HG02973 (cell line): ENCODE measurements around the gene KLHDC8B.

Source experiments
- ATAC-seq: cut with Tn5 transposase; IDR thresholded peaks from one replicate; pipeline ENCODE4 v1.9.1; 2021; ENCODE audit warnings: moderate library complexity; ENCODE audit not compliant: unreplicated experiment

Gene KLHDC8B

DNA sequence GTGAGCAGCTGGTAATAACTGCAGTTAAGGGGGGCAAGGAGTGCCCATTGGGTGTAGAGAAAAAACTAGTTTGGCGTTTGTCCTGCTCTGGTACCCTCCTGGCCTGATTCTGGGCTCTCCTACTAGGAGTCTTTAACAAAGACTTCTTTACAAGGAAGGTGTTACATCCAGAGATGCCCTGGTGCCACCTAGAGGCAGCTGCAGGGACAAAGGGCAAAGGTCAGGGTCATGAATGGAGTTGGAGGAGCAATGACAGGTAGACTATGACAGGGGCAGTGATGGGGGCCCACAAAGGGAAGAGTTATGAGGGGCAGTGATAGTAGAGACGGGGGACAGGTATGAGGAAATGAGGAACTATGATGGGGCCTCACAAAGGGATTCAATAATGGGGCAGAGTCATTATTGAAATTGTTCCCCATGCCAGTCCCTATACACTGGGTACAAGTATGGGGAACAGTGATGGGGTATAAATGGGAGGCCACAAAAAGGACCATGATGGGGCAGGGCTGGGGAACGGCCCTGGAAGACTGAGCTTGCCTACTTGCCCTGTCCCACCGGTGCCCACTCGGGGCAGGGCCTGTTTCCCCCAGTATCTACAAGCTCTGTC lies 13.2 kb upstream of the KLHDC8B start:
- ATAC-seq, result no peak

DNA sequence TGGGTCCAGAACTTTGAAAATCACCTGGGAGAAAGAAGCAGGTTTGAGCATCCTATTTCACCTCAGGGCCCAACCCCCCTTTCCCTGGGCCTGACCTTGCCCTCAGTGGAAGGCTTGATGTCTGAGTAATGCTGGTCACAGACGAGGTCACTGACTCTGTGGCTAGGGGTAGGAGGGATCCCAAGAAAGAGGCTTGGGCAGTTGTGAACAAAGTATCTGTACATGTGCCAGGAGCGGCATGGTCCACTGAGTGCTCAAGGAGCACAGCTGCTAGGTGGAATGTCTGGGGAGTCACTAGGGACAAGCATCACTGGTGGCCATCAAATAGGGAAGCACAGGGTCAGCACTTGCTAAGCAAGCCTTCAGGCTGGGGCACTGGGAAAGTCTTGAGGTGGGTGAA lies 12.6 kb upstream of the KLHDC8B start:
- no peak for ATAC-seq

DNA sequence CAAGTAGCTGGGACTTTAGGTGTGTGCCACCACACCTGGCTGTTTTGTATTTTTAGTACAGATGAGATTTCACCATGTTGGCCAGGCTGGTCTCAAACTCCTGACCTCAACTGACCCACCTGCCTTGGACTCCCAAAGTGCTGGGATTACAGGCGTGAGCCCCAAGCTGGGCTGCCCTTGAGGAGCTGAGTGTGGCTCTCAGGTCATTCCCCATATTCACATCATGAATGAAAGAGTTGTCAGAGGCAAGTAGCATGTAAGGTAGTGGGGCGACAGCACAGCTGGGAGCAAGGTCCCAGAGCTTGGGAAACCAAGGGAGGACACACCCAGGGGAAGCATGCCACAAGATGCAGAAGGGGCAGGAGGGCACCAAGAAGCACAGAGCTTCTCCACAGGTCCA lies 10.2 kb upstream of the KLHDC8B start:
- no peak for ATAC-seq

DNA sequence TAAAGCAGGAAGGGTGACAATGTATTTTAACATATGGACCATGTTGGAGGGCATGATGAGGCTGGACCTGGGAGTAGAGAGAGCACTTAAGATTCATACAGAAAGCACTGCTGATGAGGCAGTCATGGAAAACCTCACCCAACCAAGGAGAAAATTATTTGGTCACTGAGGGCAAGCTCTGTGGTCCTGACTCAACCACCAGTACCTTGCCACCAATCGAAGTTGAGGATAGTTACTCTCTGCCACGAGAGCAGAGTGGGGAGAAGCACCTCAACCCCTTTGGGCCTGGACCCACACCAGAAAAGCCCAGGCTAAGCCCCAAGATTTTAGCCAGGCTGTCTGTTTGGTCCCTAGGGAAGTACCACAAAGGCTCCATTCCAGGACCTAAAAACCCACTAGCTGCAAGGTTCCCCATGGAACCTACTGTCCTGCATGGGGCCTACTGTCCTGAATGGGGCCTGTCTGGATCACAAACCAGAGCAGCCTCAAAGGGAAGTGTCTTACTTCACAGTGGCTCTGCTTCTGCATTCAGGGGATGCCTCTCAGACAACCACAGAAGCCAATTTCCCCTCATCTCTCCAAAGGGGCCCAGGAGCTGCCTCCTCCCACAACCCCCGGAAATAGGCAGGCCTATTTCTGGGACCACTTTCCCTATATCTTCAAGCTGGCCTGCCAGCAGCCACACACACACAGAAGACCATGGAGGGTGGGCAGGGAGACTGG lies 9.4 kb upstream of the KLHDC8B start:
- ATAC-seq, result no peak

DNA sequence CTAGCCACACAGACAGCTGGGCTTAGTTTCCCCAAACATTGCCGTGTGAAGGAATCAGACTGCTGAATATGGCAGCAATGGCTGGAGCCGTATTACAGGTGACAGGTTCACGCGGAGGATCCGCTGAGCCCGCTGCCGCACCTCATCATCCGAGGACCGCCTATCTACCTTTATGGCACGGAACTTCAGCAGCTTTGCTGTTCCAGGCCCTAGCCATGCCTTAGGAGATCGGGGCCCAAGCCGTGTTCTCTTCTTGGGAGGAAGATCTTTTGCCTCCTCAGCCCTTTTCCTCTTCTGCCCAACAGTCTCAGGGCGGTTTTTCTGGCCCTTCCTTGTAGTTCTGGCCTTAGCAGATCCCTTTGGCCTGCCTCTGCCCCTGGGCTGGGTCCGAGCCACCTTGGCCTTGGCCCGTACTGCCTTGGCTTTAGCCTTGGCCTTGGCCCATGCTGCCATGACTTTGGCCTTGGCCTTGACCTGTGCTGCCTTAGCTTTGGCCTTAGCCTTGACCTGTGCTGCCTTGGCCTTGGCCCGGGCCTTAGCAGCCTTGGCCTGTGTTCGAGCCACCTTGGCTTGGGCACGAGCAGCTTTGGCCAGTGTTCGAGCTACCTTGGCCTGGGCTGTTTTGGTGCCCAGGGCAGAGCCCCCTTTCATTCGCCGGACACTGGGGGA lies 8.5 kb upstream of the KLHDC8B start:
- no peak for ATAC-seq

DNA sequence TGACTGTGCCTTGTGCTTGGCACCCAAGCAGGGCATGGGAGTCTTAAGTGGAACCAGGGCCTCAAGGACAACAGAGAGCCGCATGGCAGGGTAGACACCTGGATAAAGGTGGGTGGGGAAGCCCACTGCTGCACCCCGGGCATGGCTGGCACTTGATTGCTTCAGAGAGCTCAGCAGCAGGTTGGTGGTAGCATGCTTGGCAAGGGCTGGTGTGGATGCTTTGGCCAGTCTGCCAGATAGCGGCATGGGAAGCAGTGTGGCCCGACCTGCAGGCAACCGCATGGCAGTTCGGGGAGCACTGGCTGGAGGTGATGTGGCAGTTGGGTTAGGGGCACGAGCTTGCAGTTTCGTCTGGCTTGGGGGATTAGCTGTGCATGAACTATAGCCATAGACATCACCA lies 7.8 kb upstream of the KLHDC8B start:
- ATAC-seq, result no peak

DNA sequence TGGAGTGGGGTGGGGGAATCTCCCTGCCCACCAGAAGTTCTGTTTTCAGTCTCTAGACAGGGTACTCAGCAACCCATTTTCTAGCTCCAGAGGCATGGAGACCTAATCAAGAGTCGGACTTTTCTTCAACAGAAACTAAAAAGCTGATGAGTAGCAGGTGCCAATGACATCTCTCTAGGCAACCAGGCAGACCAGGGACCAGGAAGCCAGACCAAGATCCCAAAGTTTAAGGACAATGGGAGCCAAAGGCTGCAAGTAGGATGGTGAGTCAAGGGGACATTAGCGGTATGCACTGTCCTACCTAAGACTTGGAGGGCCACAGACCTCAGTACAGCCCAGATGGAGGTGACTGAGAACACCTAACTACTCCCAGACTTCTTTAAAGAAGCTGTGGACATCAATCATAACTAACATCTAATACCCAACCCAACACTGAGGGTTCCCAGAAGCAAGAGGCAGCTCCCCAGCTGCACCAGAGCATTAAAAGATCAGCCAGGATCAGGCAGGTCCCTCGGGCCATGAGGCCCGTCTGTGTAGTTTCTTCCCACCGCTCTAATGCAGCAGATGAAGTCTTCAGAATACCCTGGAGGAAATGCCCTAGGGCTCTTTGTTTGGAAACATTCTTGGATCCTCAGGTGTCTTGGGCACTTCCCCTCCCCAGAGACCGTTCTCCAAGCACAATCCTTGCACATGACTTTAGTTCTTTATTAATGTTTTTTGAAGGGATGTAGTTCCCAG lies 6.2 kb upstream of the KLHDC8B start:
- no peak for ATAC-seq

DNA sequence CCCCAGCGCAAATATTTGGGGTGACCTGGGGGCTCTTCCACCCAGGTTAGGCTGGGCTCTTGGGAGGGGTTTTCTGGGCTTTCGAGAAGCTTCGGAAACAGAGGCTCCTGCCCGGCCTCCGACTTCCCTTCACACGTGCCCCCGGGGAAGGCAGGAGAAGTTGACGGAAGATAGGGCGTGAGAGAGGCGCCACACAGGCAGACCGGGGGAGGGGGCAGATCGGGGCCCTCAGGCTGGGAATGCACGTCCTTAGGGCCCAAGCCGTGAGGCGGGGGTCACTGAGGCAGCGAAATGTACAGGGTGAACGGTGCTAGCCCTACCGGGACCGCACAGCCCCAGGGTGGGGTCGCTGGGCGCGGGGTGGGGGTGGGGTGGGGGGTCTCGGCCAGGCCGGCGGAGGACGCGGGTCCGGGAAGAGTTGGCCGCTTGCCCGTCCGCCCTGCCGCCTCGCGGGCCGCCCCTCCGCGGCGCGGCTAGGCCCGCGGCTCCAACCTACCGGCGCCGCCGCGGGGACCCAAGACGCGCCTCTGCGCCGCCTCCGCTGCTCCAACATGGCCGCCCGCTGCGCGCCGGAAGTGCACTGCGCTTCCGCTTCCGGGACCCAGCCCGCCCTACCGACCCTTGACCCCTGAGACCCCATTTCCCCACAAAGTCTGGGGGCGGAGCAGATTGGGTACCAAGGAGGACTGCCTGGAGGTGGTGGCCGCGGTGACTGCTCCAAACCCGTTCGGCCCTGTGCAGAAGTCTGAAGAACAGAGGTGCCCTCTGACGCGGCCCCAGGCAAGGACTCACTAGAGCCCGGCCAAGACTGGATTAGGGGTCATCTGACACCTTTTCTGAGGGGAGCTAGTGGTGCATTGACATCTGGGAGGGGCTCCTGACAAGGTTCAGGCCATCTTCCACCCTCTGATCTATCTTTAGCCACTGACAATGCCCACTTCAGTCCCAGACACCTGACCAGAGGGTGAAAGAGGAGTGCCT lies 5.3 kb upstream of the KLHDC8B start, which contains the start of gene CCDC71:
Gene CCDC71 (minus strand): TSS at position 561 of the 981 bp plus-strand sequence. CDS start 2,123 bp downstream, outside the sequence.
- ATAC-seq, result peak; percentile 71

DNA sequence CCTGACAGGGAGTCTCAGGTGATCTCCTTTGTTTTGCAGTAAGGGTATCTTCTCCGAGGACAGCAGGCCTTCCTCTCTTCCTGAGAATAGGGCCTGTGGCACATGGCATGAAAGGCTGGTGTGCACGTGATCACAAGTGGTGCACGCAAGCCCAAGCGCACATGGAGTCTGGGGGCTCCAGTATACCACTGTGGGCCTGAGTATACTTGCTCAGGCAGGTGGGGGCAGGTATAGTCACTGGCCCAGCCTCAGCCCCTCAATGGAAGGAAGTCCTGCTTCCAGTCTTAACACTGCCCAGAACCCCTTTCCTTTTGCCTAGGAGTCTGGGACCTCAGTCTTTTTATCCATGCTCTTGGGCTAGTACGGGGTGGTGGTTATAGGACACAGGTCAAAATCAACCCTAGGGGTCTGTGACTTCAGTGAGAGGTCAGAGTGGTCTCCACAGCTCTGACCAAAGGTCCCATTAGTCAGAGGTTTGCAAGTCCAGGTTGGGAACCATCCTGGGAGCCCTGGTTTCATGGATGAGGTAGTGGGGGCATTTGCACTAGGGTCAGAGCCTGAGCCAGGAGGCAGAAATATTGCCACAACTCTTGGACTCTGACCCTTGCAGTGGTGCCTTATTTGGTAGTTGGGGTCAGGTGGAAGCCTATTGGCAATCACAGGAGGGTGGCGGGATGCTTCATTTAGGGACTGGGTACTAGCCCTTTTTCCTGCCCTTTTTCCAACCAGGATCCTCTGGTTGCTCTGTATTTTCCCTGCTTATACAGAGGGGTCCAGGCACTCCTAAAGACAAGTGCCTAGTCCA lies 4.4 kb upstream of the KLHDC8B start:
- no peak for ATAC-seq

DNA sequence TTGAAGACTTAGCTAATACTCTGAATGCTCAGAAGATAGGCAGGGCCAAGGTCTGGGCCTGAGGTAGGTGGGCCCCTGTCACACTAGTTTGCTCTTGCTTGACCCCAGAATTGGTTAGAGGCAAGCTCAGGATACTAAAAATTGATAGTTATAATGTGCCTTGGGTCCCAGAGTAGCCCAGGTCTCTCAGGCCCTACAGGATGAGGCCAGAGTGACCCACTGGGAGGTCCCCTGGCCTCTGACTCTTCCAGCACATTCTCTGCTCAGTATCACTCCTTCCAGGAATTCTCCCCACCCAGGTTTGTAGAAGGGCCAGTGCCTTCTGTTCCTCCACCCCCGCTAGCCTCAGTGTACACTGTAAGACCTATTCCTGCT lies 667 bp upstream of the KLHDC8B start:
- ATAC-seq, result no peak

DNA sequence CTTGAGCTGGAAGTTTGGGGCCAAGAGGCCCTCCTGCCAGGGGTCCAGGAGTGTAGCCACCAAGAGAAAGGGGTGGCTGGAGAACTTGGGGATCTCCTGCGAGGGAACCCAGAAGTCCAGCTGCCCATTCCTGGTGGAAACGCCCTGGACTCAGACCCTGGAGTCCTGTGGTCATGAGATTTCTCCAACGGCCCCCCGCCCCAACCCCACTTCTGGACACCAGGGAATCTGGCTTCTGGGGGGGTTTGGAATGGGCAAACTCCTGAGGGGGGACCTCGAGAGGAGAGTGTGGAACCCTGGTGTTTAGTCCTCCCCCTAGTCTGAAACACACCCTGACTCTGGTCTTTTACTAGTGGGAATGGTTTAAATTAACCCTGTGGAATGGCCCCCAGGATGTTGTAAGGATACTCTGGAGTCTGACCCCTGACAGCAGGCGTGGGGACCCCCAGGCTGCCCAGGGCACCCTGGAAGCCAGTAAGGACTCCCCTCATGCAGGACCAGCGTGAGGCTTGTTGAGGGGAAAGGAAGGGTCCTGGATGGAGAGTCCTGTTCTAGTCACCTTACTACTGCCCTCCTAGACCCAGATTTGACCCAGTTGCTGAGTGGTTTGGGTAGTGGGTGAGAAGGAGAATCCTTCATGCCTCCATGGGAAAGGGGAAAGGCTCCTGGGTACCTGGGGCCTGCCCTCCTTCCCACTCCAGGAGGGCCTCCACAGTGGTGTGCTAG lies 540 bp downstream of the KLHDC8B start:
- ATAC-seq, result no peak

DNA sequence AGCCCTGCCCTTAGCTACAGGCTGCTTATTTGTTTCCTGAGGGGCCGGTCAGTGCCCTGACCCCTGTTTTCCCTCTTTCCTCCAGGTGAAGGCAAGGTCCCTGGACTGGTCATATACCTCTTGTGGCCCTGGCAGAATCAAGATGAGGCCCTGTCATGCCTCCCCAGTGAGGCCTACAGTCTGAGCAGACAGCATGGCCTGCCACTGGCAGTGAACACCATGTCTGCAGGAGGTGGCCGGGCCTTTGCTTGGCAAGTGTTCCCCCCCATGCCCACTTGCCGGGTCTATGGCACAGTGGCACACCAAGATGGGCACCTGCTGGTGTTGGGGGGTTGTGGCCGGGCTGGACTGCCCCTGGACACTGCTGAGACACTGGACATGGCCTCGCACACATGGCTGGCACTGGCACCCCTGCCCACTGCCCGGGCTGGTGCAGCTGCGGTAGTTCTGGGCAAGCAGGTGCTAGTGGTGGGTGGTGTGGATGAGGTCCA lies 1.2 kb downstream of the KLHDC8B start:
- no peak for ATAC-seq

DNA sequence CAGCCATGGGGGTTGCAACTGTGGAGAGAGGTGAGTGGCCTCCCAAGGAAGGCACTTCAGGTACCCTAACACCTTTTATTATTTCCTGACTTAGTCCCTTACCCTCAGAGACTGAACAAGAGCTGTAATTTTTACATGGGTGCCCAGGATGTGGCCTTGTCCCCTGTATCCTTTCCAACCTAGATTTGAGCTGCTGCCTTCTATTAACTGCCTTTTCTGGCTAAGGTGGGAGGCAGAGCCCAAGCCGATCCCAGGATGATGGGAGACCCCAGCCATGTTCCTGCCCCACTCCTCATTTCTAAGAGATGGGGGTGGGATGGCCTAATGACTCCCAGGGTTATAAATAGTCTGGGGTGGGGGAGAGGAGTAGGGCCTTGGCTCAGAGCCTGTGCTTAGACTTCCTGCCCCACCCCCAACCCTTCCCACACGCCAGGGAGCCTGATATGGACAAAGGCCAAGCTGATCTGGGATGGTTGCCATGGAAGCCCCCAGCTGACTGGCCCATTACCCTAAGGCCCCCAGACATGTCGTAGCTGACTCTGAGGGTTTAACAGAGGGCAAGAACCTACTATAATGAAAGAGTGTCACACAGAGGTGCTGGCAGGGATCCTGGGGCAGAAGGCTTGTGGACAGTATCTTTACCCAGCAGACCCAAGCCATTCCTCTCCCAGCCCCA lies 1.9 kb downstream of the KLHDC8B start:
- ATAC-seq, result no peak

DNA sequence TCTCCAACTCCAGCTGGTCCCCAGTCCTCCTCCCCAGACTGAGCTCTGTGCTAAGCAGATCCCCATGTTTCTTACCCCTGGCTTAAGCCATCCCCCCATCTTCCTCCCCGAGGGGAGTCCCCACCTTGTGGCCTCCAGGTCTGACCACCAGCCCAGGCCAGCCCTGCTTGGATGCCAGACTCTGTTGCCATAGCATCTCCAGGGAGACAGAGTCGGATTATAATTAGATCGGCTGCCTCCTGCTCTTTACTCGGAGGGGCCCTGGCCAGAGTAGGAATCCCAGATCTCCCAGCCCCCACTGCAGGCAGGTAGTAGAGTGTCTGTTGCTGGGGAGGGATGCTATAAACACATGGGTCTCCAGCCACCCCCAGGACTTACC lies 2.4 kb downstream of the KLHDC8B start:
- no peak for ATAC-seq

DNA sequence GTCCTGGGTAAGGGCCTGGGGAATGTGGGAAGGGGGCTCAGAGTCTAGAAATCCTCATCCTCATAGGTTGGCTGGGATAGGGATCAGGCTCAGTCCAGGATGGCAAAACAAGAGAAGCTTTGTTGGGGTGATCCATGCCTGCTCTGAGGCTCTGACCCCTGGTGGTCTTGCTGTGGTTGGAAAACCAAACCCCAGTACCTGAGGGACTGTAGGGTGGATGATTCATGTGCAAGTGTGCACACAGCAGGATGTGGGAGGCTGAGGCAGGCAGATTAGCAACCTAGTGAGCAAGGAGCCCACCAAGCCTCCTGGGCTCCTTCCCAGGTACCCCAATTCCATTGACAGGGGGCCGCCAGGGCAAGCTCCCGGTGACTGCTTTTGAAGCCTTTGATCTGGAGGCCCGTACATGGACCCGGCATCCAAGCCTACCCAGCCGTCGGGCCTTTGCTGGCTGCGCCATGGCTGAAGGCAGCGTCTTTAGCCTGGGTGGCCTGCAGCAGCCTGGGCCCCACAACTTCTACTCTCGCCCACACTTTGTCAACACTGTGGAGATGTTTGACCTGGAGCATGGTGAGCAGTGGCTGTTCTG lies 3.1 kb downstream of the KLHDC8B start:
- no peak for ATAC-seq

DNA sequence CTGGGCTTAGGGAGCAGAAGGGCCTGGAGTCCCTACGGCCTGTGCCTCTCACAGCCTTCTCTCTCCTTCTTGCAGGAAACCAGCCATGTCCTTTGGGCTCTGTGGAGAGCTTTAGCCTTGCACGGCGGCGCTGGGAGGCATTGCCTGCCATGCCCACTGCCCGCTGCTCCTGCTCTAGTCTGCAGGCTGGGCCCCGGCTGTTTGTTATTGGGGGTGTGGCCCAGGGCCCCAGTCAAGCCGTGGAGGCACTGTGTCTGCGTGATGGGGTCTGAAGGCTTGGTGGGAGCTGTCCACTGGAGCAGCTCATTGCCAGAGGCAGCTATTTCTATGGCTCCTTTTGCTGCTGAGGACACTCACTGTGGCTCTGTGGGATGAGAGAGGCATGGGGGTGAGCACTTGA lies 4.1 kb downstream of the KLHDC8B start:
- ATAC-seq, result no peak

DNA sequence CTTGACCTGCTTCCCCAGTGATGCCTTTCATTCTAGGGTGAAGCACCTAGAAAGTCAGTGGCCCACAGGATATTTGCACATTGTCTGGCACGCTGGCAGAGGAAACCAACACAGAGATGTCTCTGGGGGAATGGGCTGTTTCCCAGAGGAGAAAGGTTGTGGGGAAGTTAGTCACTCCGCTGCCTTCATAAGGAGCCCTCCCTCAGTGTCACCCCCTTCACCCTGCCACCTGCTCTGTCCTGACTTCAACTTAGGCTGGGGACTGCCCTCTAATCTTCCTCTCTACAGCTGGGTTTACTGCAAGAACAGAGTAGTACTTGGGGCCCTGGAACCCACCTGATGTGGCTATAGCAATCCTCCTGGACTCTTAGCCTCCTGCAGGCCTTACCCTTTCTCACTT lies 5.7 kb downstream of the KLHDC8B start:
- no peak for ATAC-seq

DNA sequence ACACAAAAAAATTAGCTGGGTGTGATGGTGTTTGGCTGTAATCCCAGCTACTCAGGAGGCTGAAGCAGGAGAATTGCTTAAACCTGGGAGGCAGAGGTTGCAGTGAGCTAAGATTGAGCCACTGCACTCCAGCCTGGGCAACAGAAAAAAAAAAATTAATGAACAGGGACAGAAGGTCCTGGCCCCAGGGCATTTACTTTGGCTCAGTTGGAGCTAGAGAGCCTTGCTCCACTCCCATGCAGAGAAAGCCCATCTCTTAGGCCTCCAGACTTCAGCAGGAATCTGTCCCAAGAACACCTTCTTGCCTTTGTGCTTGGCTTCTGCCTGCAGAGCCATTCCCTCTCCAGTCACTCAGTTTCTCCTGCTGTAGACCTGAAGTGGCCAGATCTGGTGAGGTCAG lies 8.7 kb downstream of the KLHDC8B start:
- ATAC-seq, result no peak
